H1 (cell line): ENCODE results near the gene PEAK3. TPM values are rescaled to one million over a fixed set of nuclear protein-coding genes. Genes with fewer than 3 reads are reported as not detected.
A peak's percentile ranks its signal among the peaks of the same experiment; 100 is the strongest.

ENCODE experiments used
- ATF3 ChIP-seq: IDR thresholded peaks from 2 replicates; pipeline ENCODE4 v1.6.1; 2011; ENCODE audit warnings: low read depth, mild to moderate bottlenecking, low read length; ENCODE audit not compliant: insufficient read depth
- CREB1 ChIP-seq: IDR thresholded peaks from 2 replicates; pipeline ENCODE4 v1.6.1; 2012; ENCODE audit warnings: inconsistent platforms
- EZH2 ChIP-seq: fragments of 200-600 bp; sonication (generic); IDR thresholded peaks from 2 replicates; pipeline ENCODE4 v1.7.1; 2012; ENCODE audit warnings: low read depth, mild to moderate bottlenecking, moderate library complexity, low read length, inconsistent platforms; ENCODE audit not compliant: severe bottlenecking
- JUND ChIP-seq: IDR thresholded peaks from 2 replicates; pipeline ENCODE4 v1.6.1; 2011; ENCODE audit warnings: mild to moderate bottlenecking, improper control_type of control experiment, low read length
- MAFK ChIP-seq: IDR thresholded peaks from 2 replicates; pipeline ENCODE4 v1.6.1; 2012; ENCODE audit warnings: low read depth, mild to moderate bottlenecking, improper control_type of control experiment, low read length
- MAX ChIP-seq: IDR thresholded peaks from 2 replicates; pipeline ENCODE4 v1.6.1; 2012; ENCODE audit warnings: inconsistent platforms
- POLR2A ChIP-seq, 2 experiments: IDR thresholded peaks; 1 replicate in 1 of 2; 2 replicates in 1 of 2; pipeline ENCODE4 v1.6.1; 2011; ENCODE audit warnings: low read depth in 2 of 2, low read length in 2 of 2, mild to moderate bottlenecking in 2 of 2; ENCODE audit errors: control extremely low read depth in 1 of 2
- POLR2AphosphoS5 ChIP-seq: IDR thresholded peaks from 2 replicates; pipeline ENCODE4 v1.6.1; 2011; ENCODE audit warnings: low read depth, low read length
- POU5F1 ChIP-seq: IDR thresholded peaks from 2 replicates; pipeline ENCODE4 v1.6.1; 2011; ENCODE audit warnings: low read depth, mild to moderate bottlenecking, low read length, moderate library complexity
- RAD21 ChIP-seq, 2 experiments: IDR thresholded peaks in 1 of 2; conservative IDR thresholded peaks in 1 of 2; 2 replicates each; pipeline ENCODE4 v1.6.1; 2011; ENCODE audit warnings: low read depth in 2 of 2, low read length in 2 of 2, improper control_type of control experiment in 1 of 2, inconsistent platforms in 1 of 2, mild to moderate bottlenecking in 1 of 2, moderate library complexity in 1 of 2
- RBBP5 ChIP-seq: IDR thresholded peaks from 2 replicates; pipeline ENCODE4 v1.7.1; 2012; ENCODE audit warnings: low read depth, mild to moderate bottlenecking, inconsistent platforms, low read length, moderate library complexity, borderline replicate concordance
- RFX5 ChIP-seq: IDR thresholded peaks from 2 replicates; pipeline ENCODE4 v1.6.1; 2011; ENCODE audit warnings: low read depth, low read length, improper control_type of control experiment, borderline replicate concordance
- RXRA ChIP-seq: IDR thresholded peaks from 2 replicates; pipeline ENCODE4 v1.6.1; 2011; ENCODE audit warnings: low read depth, mild to moderate bottlenecking, low read length, moderate library complexity; ENCODE audit not compliant: insufficient read depth
- TAF7 ChIP-seq: optimal IDR thresholded peaks from 2 replicates; pipeline ENCODE3; 2011; ENCODE audit warnings: low read depth, mild to moderate bottlenecking, inconsistent platforms, low read length, moderate library complexity, borderline replicate concordance
- TEAD4 ChIP-seq: IDR thresholded peaks from 2 replicates; pipeline ENCODE4 v1.6.1; 2012; ENCODE audit warnings: low read depth, low read length, inconsistent platforms, mixed read lengths
- YY1 ChIP-seq: IDR thresholded peaks from 2 replicates; pipeline ENCODE4 v1.6.1; 2011; ENCODE audit warnings: low read depth, mild to moderate bottlenecking, low read length
- polyA plus RNA-seq, 7 experiments: library from polyadenylated mRNA; depleted of rRNA in 3 of 7; stranded (reverse) in 5 of 7; unstranded in 2 of 7; fragments of >200 nt in 5 of 7; fragments of 200-250 nt in 2 of 7; gene quantifications; 1 replicate in 5 of 7; 2 replicates in 1 of 7; 4 replicates in 1 of 7; pipeline versions ENCODE4 v1.2.1 to v1.2.3, GENCODE V29; 2011 to 2013; ENCODE audit warnings: missing spikeins in 2 of 7, mixed read lengths in 2 of 7
- total RNA-seq: library from RNA; stranded (reverse); fragmentation: NEBNext Ultra II Directional; extraction: Animal tissue kit (Norgen Biotek cat#: 25700); gene quantifications from 2 replicates; pipeline ENCODE4 v1.2.1, GENCODE V29; 2021

Gene PEAK3
- total and polyA plus RNA-seq, 2 of the 8 experiments (the other 6 are each of a cell fraction or from before 2014, with no cell fraction given): not detected

GRCh38 chr19:2269244-2270156 is 12.5 kb downstream of the PEAK3 start (continued):
- TF ChIP-seq ATF3 (no peak), TEAD4 (no peak), RAD21 (IDR thresholded peaks at IDR 0.05 in 1 of 2, conservative IDR thresholded peaks at IDR 0.05 in 1 of 2; ENCODE audit: low read depth in 2 of 2, low read length in 2 of 2) (no peak), MAX (peak; percentile 77), EZH2 (no peak), RXRA (no peak), YY1 (peak; percentile 98), POLR2A (IDR thresholded peaks at IDR 0.05; ENCODE audit: control extremely low read depth in 1 of 2, low read depth in 2 of 2, low read length in 2 of 2) (peak; percentile 99), MAFK (no peak), POU5F1 (no peak), JUND (no peak), POLR2AphosphoS5 (peak; percentile 96), RBBP5 (peak; percentile 57; the same call in 1 of the 2 replicates), CREB1 (peak; percentile 82), TAF7 (peak; percentile 97), RFX5 (no peak)
